Activated CD4-positive, alpha-beta T cell treated with anti-CD3 and anti-CD28 coated beads, Interleukin-2, amount 50 U/mL, for 16 hours (primary cell): ENCODE measurements around the gene GSDMA.
A peak's percentile ranks its signal among the peaks of the same experiment; 100 is the strongest.

Source experiments
- DNase-seq: peaks from one replicate; pipeline ENCODE4 v3.0.0-alpha.2; 2020

The GSDMA gene

DNA sequence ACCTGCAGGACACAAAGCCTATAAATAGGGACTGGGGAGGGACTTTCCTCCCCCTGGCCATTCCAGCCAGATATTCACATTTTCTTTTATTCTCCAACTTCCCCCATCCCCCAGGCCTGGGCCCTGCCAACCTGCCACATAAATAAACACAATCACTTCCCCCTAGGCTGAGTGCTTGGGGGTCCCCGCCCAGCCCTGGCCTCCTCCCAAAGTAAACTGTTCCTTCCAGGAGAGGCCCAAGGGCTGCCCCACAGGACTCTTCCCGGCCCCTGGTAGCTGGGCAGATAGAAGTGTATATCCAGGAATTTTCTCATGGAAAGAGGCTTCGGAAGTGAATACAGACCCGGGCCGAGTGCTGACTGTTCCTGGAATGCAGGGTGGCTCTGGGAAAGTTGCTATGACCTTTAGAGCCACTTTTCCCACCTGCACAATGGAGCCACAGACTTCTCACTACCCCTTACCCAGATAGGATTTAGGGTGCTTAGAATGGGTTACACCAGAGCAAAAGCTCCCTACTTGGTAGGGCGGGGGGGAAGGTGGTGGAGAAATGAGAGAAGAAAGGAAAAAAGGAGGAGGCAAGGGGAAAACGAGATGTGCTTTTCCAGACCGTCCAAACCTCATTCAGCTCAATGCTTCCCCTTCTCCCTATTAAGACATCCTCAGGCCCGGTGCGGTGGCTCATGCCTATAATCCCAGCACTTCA is 60.9 kb downstream of the GSDMA start:
- DNase-seq = no peak

DNA sequence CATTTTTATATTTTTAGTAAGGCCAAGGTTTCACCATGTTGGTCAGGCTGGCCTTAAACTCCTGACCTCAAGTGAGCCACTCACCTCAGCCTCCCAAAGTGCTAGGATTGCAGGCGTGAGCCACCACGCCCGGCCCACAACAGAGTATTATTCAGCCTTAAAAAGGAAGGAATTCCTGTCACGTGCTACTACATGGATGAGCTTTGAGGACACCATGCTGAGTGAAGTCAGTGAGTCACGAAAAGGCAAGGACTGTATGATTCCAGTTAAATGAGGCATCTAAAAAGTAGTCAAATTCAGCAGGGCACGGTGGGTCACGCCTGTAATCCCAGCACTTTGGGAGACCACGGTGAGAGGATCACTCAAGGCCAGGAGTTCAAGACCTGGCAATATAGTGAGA is 62.1 kb downstream of the GSDMA start:
- DNase-seq = no peak

DNA sequence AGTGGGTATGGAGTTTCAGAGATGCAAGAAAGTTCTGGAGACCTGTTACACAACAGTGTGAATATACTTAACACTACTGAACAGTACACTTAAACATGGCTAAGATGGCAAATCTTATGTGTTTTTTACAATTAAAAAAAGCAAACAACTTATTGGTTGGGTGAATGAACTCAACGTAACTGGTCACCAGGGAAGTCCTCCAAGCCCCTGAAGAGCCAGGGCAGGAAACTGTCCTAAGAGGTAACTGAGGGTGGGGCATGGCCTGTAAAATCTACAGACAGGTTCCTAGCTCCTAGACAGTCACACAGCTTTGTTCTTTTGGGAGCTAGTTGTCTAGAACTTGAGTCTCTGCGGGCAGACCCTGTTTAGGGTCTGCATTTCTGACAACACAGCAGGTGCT is 62.8 kb downstream of the GSDMA start:
- DNase-seq = no peak

DNA sequence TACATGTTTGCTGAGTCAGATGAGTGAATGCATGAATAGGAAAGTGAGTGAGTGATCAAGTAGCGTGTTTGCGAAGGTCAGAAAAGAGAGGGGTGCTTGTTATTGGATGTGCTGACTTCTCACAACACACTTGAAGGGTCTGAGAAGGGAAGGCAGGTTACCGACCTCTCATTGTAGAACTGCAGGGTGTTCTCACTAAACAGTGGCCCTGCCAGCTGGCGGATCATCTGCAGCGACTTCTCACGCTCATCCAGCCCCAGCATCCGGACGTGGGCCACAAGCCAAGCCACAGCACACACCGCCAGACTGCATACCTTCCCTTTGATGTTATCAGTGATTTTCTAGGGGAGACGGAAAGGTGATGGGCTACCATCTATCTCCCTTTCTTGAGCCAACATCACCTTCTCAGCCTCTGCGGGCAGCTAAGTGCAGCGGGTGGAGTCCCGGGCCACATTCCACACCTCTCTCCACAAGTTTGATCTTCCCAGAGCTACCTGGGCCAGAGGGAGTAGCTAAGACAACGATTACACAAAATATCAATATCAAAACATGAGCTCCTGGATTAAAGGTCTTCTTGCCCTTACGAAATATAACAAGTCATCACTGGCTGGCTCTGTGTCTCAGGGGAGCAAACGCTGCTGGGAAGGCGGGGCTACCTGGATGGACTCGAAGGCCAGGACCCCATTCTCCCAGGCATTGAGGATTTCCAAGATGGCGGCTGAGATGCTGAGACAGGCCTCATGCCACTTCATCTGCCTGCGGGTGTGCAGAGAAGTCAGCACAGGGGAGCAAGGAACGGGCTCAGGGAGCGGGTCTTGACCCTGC is 63.4 kb downstream of the GSDMA start:
- peak; percentile 40 for DNase-seq

DNA sequence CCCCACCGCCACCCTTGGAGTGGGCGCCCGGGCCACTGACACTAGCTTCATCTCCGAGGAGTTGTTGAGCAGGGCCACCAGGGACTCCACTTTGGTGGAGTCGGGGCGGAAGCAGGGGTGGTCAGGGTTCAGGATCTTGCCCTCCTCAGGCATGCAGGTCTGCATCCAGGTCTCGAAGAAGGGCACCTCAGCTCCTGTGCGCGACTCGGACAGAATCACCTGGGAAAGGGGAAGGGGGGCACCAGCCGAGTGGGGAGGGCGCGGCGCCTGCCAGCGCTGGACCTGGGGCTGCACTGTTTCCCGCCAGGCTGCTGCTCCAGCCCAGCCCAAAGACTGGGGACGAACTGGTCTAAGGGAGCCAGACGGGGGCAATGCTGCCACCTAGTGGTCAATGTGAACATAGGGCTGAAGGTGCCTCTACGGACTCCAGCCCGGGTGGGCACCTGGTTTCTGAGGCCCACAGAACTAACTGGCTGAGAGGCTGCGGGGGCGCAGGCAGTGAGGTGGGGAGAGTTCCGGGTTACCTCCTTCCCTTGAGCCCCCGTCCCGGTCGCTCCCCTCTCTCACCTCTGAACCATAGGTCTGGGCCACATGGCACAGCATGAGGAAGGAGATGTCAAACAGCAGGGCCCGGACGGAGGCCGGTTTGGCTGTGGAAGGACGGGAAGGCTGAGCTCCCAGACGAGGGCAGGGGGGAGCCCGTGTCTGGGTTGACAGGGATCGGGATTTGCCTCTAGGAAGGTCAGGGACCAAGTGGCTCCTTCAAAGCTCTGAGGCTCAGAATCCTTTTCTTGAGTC is 64.2 kb downstream of the GSDMA start:
- peak; percentile 80 for DNase-seq
